K562 (cell line): ENCODE measurements around the gene ZNHIT2. TPM values are rescaled to one million over a fixed set of nuclear protein-coding genes. Genes with fewer than 3 reads are reported as not detected.
A peak's percentile ranks its signal among the peaks of the same experiment; 100 is the strongest.

Source experiments
- ATF3 ChIP-seq, 2 experiments: fragments of 450-650 bp in 1 of 2; sonication (generic) in 1 of 2; formaldehyde crosslinking in 1 of 2; IDR thresholded peaks in 1 of 2; conservative IDR thresholded peaks in 1 of 2; 2 replicates each; pipeline versions ENCODE4 v1.6.1 to v1.8.1; 2016 to 2023; ENCODE audit warnings: mild to moderate bottlenecking in 2 of 2, moderate library complexity in 2 of 2, inconsistent platforms in 1 of 2, missing genetic modification reagents in 1 of 2
- BHLHE40 ChIP-seq: IDR thresholded peaks from 2 replicates; pipeline ENCODE4 v1.6.1; 2011; ENCODE audit warnings: low read length, improper control_type of control experiment
- FOXP4 ChIP-seq: sonication (generic); formaldehyde crosslinking; IDR thresholded peaks from 2 replicates; pipeline ENCODE4 v1.8.0; 2022; ENCODE audit warnings: mild to moderate bottlenecking, missing genetic modification reagents, borderline replicate concordance
- NEUROD1 ChIP-seq: fragments of 150-350 bp; IDR thresholded peaks from 2 replicates; pipeline ENCODE4 v1.6.1; 2014; ENCODE audit warnings: borderline replicate concordance, low read length, low read depth; ENCODE audit not compliant: partially characterized antibody
- USF1 ChIP-seq: sonication (generic); formaldehyde crosslinking; IDR thresholded peaks from 2 replicates; pipeline ENCODE4 v1.9.0; 2022; ENCODE audit warnings: mild to moderate bottlenecking, missing genetic modification reagents
- ZBTB33 ChIP-seq: sonication (generic); formaldehyde crosslinking; IDR thresholded peaks from 2 replicates; pipeline ENCODE4 v1.8.1; 2023; ENCODE audit warnings: mild to moderate bottlenecking, missing genetic modification reagents
- ZBTB40 ChIP-seq, 2 experiments: fragments of 450-650 bp in 1 of 2; sonication (generic) in 1 of 2; formaldehyde crosslinking in 1 of 2; IDR thresholded peaks; 2 replicates each; pipeline versions ENCODE4 v1.7.1 to v1.9.0; 2016 to 2022; ENCODE audit warnings: inconsistent platforms in 1 of 2, mild to moderate bottlenecking in 1 of 2, missing genetic modification reagents in 1 of 2
- ZNF77 ChIP-seq: fragments of 250-450 bp; sonication (Bioruptor Pico); IDR thresholded peaks from 2 replicates; pipeline ENCODE4 v1.5.0; 2020
- polyA plus RNA-seq, 8 experiments: library from polyadenylated mRNA; depleted of rRNA in 4 of 8; stranded (reverse) in 5 of 8; unstranded in 3 of 8; fragments of >200 nt; fragmentation: Nextera tagmentation in 2 of 8; fragmentation: Illumina TruSeq in 1 of 8; extraction: Ambion mirVana in 2 of 8; extraction: Trizol in 1 of 8; gene quantifications; 2 replicates each; pipeline versions ENCODE4 v1.2.1 to v1.2.3, GENCODE V29; 2011 to 2014; ENCODE audit warnings: inconsistent platforms in 1 of 8, missing spikeins in 1 of 8
- total RNA-seq, 7 experiments: library from RNA; depleted of rRNA in 6 of 7; stranded (reverse); fragments of >200 nt in 6 of 7; fragmentation: Illumina TruSeq in 2 of 7; extraction: Trizol in 2 of 7; gene quantifications; 2 replicates each; pipeline versions ENCODE4 v1.2.1 to v1.2.3, GENCODE V29; 2011 to 2021; ENCODE audit warnings: low replicate concordance in 1 of 7

Gene ZNHIT2
- total and polyA plus RNA-seq, 9 of the 15 experiments (the other 6 are each of a cell fraction or from before 2014, with no cell fraction given) = 0.08 to 39.0 (median 2.5) TPM

- TF ChIP-seq FOXP4 (CRISPR knock-in tag) = peak; percentile 95
- TF ChIP-seq ZNF77 (CRISPR knock-in tag) = 0 out of 2 replicates have a peak, but pooled peaks have one; percentile 19
- TF ChIP-seq ZBTB40 (IDR thresholded peaks at IDR 0.05) = no peak
- peak; percentile 32; the same call in 1 of the 2 replicates for TF ChIP-seq ZBTB40 (CRISPR knock-in tag; IDR thresholded peaks at IDR 0.05)
- TF ChIP-seq USF1 = peak; percentile 56
- no peak for TF ChIP-seq NEUROD1
- TF ChIP-seq BHLHE40 = peak; percentile 25; the same call in 1 of the 2 replicates
- peak; percentile 14 for TF ChIP-seq ZBTB33 (CRISPR knock-in tag)
- no peak for TF ChIP-seq ATF3 (IDR thresholded peaks at IDR 0.05)
- no peak for TF ChIP-seq ATF3 (CRISPR knock-in tag; conservative IDR thresholded peaks at IDR 0.05)
Measured at GRCh38 chr11:65116370-65117205, 913 bp downstream of the ZNHIT2 start (continued).
